Stomach smooth muscle (tissue), 2 donors: Measurements from ENCODE around the gene SLC9C2.
"Not testable (repeated sequence)": the region's sequence is repeated elsewhere in the genome, so short reads cannot be mapped to it uniquely, and the experiment has no call there.

Experiments
- H3K27ac ChIP-seq: one replicate; pipeline ENCODE4 v1.7.0; 2013; ENCODE audit warnings: mild to moderate bottlenecking, low read length, inconsistent platforms
- H3K27me3 ChIP-seq, 2 donors: one replicate each; pipeline ENCODE4 v1.7.0; 2013; ENCODE audit warnings: low read length in 2 of 2; ENCODE audit not compliant: insufficient read depth in 2 of 2, control insufficient read depth in 1 of 2
- H3K36me3 ChIP-seq, 2 donors: one replicate each; pipeline ENCODE4 v1.7.0; 2013; ENCODE audit warnings: low read length in 2 of 2; ENCODE audit not compliant: control insufficient read depth in 2 of 2, insufficient read depth in 2 of 2
- H3K4me1 ChIP-seq: one replicate; pipeline ENCODE4 v1.7.0; 2013; ENCODE audit warnings: low read length; ENCODE audit not compliant: control insufficient read depth, insufficient read depth
- H3K4me3 ChIP-seq, 2 donors: one replicate each; pipeline ENCODE4 v1.7.0; 2013; ENCODE audit warnings: low read length in 2 of 2
- H3K9ac ChIP-seq, 2 donors: one replicate each; pipeline ENCODE4 v1.7.0; 2013; ENCODE audit warnings: low read length in 2 of 2, mild to moderate bottlenecking in 1 of 2
- H3K9me3 ChIP-seq, 2 donors: one replicate each; pipeline ENCODE4 v1.7.0; 2013; ENCODE audit warnings: low read length in 2 of 2; ENCODE audit not compliant: control insufficient read depth in 2 of 2
- donor health status: healthy.
- donor health status: Pancreatic carcinoma.

The SLC9C2 gene

DNA sequence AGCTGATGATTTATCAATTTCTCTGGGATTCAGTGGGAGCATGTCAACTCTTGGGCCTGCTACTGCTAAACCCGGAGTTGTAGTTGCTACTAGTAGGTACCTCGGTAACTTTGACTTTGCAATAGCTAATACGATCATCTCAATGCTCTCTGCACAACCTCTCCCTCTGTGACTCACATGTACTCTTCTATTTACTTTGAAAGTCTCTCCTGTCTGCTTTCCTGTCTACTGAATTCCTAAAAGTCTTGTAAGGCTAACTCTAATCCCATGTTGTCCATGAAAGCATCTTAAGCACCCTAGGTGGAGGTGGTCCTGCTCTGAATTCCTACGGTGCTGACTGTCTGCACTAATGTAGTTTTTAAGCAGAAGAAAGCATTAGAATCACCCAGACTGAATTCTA is 29.3 kb downstream of the SLC9C2 start:
- Histone ChIP-seq H3K4me1 (no peaks in the 10 kb centered on the region), H3K4me3 (no peak overlapping the region), H3K27ac (no peak overlapping the region), H3K36me3 (no peaks in the 10 kb centered on the region), H3K9ac (no peak overlapping the region), H3K9me3 (no peaks in the 10 kb centered on the region), H3K27me3 (no peaks in the 10 kb centered on the region)

DNA sequence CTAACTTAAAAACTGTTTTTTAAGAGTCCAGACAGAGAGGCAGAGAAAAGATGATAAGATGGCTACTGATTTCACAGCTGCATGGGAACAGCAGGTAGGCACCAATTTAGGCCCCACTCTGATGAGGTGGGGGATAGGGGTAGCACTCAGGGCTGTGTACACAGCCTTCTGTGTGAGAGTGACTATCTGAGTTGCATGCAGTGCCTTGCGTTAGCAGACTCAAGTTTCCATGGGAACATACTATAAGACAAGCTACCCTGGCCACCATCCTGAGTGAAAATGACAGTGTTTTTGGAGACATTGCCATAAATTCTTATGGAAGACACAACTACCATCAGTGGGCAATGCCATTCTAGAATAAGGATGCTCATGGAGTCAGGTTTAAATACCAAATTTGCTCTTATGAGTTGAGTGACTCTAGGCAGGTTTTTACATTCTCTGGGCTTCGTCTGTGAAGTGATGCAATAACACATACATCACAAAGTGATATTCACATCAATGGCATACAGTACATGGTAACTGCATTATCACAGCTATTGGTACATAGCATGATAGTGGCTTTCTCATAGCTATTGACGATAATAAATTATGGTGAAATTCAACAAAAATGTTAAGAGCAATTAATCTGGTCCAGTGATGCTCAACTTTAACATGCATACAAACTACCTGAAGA is 30.5 kb downstream of the SLC9C2 start:
- Histone ChIP-seq H3K27ac (no peak overlapping the region), H3K9me3 (no peaks in the 10 kb centered on the region), H3K4me3 (no peak overlapping the region), H3K27me3 (no peaks in the 10 kb centered on the region), H3K36me3 (no peaks in the 10 kb centered on the region), H3K9ac (no peak overlapping the region), H3K4me1 (no peaks in the 10 kb centered on the region)

DNA sequence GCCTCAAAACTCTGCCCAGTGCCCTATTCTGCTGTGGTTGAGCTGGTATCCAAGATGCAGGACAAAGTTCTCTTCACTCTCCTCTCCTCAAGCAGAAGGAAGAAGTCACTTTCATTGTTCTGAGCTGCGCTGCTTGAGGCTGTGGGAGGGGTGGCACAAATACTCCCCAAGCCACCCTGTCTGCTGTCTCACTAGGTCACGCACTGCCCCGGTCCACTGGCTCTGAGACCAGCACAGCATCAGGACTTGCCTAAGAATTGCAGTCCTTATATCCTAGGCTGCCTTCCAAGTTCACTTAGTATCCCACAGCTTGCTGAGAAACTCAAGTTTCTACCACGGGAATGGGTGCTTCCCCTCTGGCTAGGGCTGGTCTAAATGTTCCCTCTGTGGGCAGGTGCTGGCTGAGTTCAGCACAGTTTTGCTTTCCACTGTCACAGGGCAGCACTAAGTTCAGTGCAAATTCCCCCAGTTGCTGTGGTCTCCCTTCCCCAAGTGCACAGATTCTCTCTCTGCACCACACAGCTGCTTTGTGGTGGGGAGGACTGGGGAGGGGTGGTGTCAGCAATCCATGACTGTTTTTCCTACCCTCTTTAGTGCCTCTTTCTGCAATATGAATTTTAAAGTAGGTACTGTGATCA is 32.4 kb downstream of the SLC9C2 start:
- Histone ChIP-seq H3K36me3 (no peaks in the 10 kb centered on the region), H3K9me3 (no peaks in the 10 kb centered on the region), H3K4me1 (no peaks in the 10 kb centered on the region), H3K4me3 (no peak overlapping the region), H3K27ac (no peak overlapping the region), H3K27me3 (no peaks in the 10 kb centered on the region), H3K9ac (no peak overlapping the region)

DNA sequence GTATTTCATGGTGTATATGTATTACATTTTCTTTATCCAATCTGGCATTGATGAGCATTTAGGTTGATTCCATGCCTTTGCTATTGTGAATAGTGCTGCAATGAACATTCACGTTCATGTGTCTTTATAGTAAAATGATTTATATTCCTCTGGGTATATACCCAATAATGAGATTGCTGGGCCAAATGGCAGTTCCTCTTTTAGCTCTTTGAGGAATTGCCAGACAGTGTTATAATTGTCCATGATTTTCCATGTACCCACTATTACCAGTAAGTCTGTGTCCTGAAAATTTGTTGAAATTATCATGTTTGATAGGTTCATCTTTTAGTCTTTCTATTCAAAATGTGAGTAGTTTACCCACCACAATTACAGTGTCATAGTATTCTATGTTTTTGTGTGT is 34.4 kb downstream of the SLC9C2 start:
- H3K4me1 ChIP-seq, result no peaks in the 10 kb centered on the region
- H3K4me3 ChIP-seq, result no peak overlapping the region
- no peak overlapping the region for H3K27ac ChIP-seq
- no peaks in the 10 kb centered on the region for H3K9me3 ChIP-seq
- H3K27me3 ChIP-seq, result no peaks in the 10 kb centered on the region
- H3K9ac ChIP-seq, result no peak overlapping the region
- H3K36me3 ChIP-seq, result no peaks in the 10 kb centered on the region

GRCh38 chr1:173563846-173564245 is 39.0 kb downstream of the SLC9C2 start:
- H3K27ac ChIP-seq, H3K9ac ChIP-seq, H3K4me3 ChIP-seq, H3K9me3 ChIP-seq, H3K4me1 ChIP-seq, H3K36me3 ChIP-seq, H3K27me3 ChIP-seq: not testable (repeated sequence)

DNA sequence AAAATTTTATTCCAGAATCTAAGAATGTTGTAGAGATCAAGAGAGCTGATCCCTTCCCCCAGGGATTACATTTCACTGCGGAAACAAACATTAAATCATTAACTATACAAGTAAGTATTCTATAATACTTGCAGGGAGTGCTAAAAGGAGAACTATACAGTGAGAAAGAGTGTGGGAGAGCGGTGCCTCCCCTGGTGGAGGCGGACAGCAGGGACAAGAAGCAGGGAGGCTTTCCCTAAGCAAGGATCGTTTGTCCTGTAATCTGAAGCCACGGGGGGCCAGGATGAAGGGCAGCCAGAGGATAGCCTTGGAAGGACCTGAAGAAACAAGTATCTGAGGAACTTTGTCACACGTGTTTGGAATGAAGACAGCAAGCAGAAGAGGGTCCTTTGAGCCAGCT is 40.1 kb downstream of the SLC9C2 start:
- H3K9ac ChIP-seq, result no peak overlapping the region
- no peak overlapping the region for H3K27ac ChIP-seq
- H3K9me3 ChIP-seq, result no peaks in the 10 kb centered on the region
- H3K36me3 ChIP-seq, result no peaks in the 10 kb centered on the region
- H3K4me1 ChIP-seq, result no peaks in the 10 kb centered on the region
- H3K27me3 ChIP-seq, result no peaks in the 10 kb centered on the region
- no peak overlapping the region for H3K4me3 ChIP-seq

- Histone ChIP-seq H3K36me3 (no peaks in the 10 kb centered on the region), H3K27ac (no peak overlapping the region), H3K9me3 (no peaks in the 10 kb centered on the region), H3K9ac (no peak overlapping the region), H3K27me3 (no peaks in the 10 kb centered on the region), H3K4me1 (no peaks in the 10 kb centered on the region), H3K4me3 (no peak overlapping the region)
Measured at GRCh38 chr1:173561263-173561662, 41.6 kb downstream of the SLC9C2 start.

DNA sequence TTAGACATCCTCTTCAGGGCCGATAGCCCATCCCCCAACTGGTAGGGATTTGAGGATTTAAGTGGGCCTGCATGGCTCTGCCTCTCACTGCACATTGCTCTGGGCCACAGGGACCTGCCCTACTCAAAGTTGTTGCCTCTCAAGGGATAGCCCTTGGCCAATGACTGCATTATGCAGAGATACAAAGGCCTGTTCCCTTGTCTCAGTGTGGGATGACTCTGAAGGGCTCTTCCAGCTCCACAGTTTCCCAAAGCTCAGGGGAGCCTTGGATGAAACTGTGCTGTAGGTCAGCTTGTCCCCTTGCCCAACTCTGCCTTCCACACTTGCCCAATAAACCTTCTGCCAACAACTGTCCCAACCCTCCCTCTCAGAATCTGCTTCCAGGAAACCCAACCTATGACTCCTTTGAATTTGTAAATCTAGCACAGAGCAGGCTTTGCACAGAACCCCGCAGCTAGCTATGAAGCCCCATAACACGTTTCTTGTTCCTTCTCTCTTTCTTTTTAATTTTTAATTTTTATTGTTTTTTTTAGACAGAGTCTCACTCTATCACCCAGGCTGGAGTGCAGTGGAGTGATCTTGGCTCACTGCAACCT is 42.5 kb downstream of the SLC9C2 start:
- Histone ChIP-seq H3K36me3 (no peaks in the 10 kb centered on the region), H3K4me1 (no peaks in the 10 kb centered on the region), H3K9ac (no peak overlapping the region), H3K9me3 (no peaks in the 10 kb centered on the region), H3K27me3 (no peaks in the 10 kb centered on the region), H3K27ac (no peak overlapping the region), H3K4me3 (no peak overlapping the region)

DNA sequence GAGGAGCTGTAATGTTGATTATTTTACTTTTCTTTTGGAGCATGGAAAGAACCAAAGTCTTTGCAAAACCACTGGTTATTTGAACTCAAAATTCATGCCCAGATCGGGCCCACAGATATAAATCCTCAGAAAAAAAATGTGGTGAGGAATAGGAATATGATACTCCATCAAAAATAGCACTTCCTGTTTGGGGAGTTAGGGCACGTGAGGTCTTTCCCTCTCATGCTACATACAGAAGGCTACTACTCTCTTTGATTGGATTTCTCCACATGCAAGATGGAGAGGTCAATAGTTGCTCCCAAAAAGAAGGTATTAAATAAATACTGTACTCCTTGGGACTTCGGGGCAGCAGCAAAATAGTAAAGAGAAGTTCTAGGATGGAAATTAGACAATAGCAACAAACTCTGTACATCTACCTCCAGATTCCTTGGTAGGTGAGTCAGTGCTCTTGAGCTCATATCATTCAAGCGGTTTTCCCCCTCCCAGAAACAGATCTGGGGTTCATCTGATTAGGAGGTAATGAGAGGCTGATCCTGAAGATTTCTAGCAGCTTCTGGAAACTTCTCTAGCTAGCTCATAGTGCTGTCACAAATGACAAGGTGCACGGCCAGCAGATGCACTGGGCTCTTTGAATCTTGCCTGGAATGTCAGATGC is 47.1 kb downstream of the SLC9C2 start:
- no peaks in the 10 kb centered on the region for H3K4me1 ChIP-seq
- H3K36me3 ChIP-seq, result no peaks in the 10 kb centered on the region
- H3K4me3 ChIP-seq, result no peak overlapping the region
- no peak overlapping the region for H3K27ac ChIP-seq
- no peaks in the 10 kb centered on the region for H3K9me3 ChIP-seq
- no peak overlapping the region for H3K9ac ChIP-seq
- H3K27me3 ChIP-seq, result no peaks in the 10 kb centered on the region

DNA sequence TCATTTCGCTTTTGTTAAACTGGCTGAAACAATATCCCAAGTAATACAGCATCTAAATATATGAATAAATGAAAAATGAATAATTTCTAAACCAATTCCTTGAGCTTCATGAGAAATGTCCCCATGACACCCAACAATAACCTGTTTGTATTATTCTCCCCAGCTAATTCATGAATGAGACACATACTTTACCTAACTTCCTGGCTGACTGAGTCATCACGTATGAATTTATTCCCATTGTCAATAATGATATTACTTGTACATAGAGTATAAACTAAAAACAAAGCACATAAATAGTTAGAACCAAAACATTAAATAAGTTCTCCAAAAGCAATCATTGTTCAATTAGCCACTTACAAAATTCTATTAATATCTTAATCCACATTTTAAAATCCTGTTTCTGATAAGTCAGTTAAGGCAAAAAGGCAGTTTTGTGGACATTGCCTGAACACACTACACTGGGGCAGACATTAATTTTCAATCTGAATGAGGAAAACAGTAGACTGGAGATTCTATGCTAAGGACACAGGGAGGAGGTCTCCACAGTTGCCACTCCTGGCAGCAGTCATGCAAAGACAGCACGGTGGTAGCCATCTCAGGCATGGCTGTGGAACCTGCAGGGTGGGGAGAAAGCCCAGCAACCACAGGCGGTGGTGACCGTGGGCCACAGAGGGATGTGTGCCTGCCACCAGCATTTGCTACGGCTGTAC is 48.2 kb downstream of the SLC9C2 start:
- no peaks in the 10 kb centered on the region for H3K9me3 ChIP-seq

More for the DNA sequence above, 48.2 kb downstream of the SLC9C2 start:
- Histone ChIP-seq H3K27ac (no peak overlapping the region), H3K27me3 (no peaks in the 10 kb centered on the region), H3K4me3 (no peak overlapping the region), H3K36me3 (no peaks in the 10 kb centered on the region), H3K4me1 (no peaks in the 10 kb centered on the region), H3K9ac (no peak overlapping the region)
